HepG2 (cell line): ENCODE data around the gene CPPED1.

Experiments
- DPF2 ChIP-seq: sonication (generic); formaldehyde crosslinking; IDR thresholded peaks from 2 replicates; pipeline ENCODE4 v1.4.0; 2020; ENCODE audit warnings: mild to moderate bottlenecking, low read depth, missing genetic modification reagents, borderline replicate concordance
- ELF3 ChIP-seq: IDR thresholded peaks from 2 replicates; pipeline ENCODE4 v1.6.1; 2016; ENCODE audit warnings: missing genetic modification reagents, missing compliant biosample characterization
- FOSL1 ChIP-seq: sonication (generic); formaldehyde crosslinking; IDR thresholded peaks from 2 replicates; pipeline ENCODE4 v1.9.0; 2021; ENCODE audit warnings: missing genetic modification reagents, borderline replicate concordance
- FOXA3 ChIP-seq: IDR thresholded peaks from 2 replicates; pipeline ENCODE4 v1.6.1; 2016; ENCODE audit warnings: missing genetic modification reagents, missing compliant biosample characterization
- IKZF1 ChIP-seq: fragments of 450-650 bp; IDR thresholded peaks from 2 replicates; pipeline ENCODE4 v1.7.1; 2016
- SOX6 ChIP-seq, 2 experiments: fragments of 450-650 bp in 1 of 2; sonication (generic) in 1 of 2; formaldehyde crosslinking in 1 of 2; IDR thresholded peaks; 2 replicates each; pipeline versions ENCODE4 v1.4.0 to v1.6.1; 2017 to 2020; ENCODE audit warnings: antibody characterized with exemption in 1 of 2, mild to moderate bottlenecking in 1 of 2, missing genetic modification reagents in 1 of 2
- TARDBP ChIP-seq: sonication (generic); formaldehyde crosslinking; IDR thresholded peaks from 2 replicates; pipeline ENCODE4 v1.8.0; 2022; ENCODE audit warnings: mild to moderate bottlenecking, missing genetic modification reagents
- ZNF546 ChIP-seq: sonication (generic); formaldehyde crosslinking; conservative IDR thresholded peaks from 2 replicates; pipeline ENCODE4 v1.8.1; 2023; ENCODE audit warnings: mild to moderate bottlenecking, missing genetic modification reagents
- ZZZ3 ChIP-seq: sonication (generic); formaldehyde crosslinking; IDR thresholded peaks from 2 replicates; pipeline ENCODE4 v1.4.0; 2020; ENCODE audit warnings: missing genetic modification reagents, mild to moderate bottlenecking, borderline replicate concordance
- TF ChIP-seq, protein P1 (sequence below): sonication (generic); formaldehyde crosslinking; IDR thresholded peaks from 2 replicates; pipeline ENCODE4 v1.5.0; 2020; ENCODE audit warnings: mild to moderate bottlenecking, missing genetic modification reagents, moderate library complexity

DNA sequence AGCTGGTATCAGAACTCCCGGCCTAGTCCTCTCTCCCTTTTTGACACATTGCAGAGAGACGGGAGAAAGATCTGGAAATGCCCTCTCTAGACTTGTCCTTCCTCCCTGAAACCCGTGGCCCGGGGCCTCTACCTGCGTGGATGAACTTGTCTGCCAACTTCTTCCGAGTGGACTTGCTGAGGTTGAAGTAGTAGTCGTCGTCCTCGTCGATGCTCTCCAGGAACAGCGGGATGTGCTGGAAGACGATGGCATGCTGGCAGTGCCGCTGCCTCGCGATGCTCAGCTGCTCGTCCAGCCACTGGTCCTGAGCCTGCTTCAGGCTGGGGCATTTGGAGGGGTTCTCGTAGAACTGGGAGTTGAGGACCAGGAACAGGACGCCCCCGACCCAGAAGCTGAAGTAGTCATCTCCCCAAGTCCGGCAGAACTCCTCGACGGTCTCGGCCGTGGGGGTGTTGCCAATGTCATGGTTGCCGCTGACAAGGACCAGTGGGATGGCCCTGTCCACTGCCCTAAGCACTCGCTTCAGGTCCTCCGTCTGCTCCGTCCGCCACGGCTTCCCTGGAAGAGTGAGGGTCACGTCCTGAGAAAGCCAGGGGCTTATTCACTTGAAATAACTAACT, 99.1 kb downstream of the CPPED1 start:
- no peak for TF ChIP-seq FOXA3
- TF ChIP-seq DPF2 (CRISPR knock-in tag): no peak
- TF ChIP-seq SOX6 (IDR thresholded peaks at IDR 0.05): no peak
- no peak for TF ChIP-seq SOX6 (CRISPR knock-in tag; IDR thresholded peaks at IDR 0.05)
- TF ChIP-seq, protein P1, sequence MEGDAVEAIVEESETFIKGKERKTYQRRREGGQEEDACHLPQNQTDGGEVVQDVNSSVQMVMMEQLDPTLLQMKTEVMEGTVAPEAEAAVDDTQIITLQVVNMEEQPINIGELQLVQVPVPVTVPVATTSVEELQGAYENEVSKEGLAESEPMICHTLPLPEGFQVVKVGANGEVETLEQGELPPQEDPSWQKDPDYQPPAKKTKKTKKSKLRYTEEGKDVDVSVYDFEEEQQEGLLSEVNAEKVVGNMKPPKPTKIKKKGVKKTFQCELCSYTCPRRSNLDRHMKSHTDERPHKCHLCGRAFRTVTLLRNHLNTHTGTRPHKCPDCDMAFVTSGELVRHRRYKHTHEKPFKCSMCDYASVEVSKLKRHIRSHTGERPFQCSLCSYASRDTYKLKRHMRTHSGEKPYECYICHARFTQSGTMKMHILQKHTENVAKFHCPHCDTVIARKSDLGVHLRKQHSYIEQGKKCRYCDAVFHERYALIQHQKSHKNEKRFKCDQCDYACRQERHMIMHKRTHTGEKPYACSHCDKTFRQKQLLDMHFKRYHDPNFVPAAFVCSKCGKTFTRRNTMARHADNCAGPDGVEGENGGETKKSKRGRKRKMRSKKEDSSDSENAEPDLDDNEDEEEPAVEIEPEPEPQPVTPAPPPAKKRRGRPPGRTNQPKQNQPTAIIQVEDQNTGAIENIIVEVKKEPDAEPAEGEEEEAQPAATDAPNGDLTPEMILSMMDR (CRISPR knock-in tag): no peak
- no peak for TF ChIP-seq ZZZ3 (CRISPR knock-in tag)
- TF ChIP-seq ZNF546: no peak
- no peak for TF ChIP-seq TARDBP (CRISPR knock-in tag)
- TF ChIP-seq ELF3 (CRISPR knock-in tag): no peak
- TF ChIP-seq FOSL1: no peak
- TF ChIP-seq IKZF1: no peak
